ENCODE data around the gene DMXL2. TPM values are rescaled to one million over a fixed set of nuclear protein-coding genes. Genes with fewer than 3 reads are reported as not detected.

The DMXL2 gene
- total and polyA plus RNA-seq, 3 donors from 2014 or later, result 54.5 to 81.3 (median 64.4) TPM

DNA sequence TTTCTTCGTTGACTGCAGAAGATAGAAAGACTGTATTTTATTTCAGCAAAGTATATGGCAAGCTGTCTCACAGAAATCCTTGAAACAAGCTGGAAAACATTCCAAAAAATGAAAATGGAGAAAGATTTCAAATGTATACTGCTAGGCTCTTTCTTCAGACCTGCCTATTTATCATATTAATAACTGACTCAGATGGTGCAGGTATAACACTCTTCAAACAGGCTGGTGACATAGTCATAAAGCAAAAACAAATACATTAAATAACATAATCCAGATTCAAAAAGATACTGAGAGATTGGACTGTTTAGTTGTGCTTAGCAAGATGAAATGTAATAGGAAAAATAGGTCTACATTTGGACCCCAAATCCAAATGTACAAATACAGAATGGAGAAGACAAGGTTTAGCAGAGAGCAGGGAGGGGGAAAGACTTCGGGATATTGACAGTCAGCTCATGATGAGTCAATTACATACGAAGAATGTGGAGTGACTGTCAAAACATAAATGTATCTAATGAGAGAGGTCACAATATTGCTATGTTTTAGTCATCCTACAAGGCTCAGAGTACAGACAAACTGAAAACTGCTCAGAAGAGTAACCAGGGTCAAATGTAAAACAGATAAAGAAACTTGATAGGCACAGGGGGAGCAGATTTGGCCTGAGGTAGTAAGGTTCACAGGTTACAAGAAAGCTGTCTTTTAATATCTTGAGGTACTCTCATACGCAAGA is 88.7 kb downstream of the DMXL2 start:
- H3K4me1 ChIP-seq, result no peaks in the 10 kb centered on the region
- no peak overlapping the region for H3K27ac ChIP-seq
- TF ChIP-seq POLR2A (IDR thresholded peaks at IDR 0.05) (no peak), CTCF (IDR thresholded peaks at IDR 0.05) (no peak)
- H3K27me3 ChIP-seq, result no peaks in the 10 kb centered on the region
- intact Hi-C loops (cut with DNase I; ENCODE audit: low total_unique reads), result no loop called here
- no peaks in the 10 kb centered on the region for H3K9me3 ChIP-seq
- 90 to 94% methylated on average over 4 of the region's 4 CpGs for WGBS, 2 donors
- H3K36me3 ChIP-seq (ENCODE audit: low read depth, missing control alignments), result no peaks in the 10 kb centered on the region
- no peak overlapping the region for H3K4me3 ChIP-seq
- no peak for DNase-seq

- TF ChIP-seq CTCF (IDR thresholded peaks at IDR 0.05), result no peak
- no peak for TF ChIP-seq POLR2A (IDR thresholded peaks at IDR 0.05)
- Histone ChIP-seq H3K4me3 (no peak overlapping the region), H3K27me3 (no peaks in the 10 kb centered on the region), H3K4me1 (no peaks in the 10 kb centered on the region), H3K9me3 (no peaks in the 10 kb centered on the region), H3K27ac (no peak overlapping the region), H3K36me3 (ENCODE audit: low read depth, missing control alignments) (no peaks in the 10 kb centered on the region)
- 88 to 99% methylated on average over 5 of the region's 5 CpGs for WGBS, 2 donors
- intact Hi-C loops (cut with DNase I; ENCODE audit: low total_unique reads), result no loop called here
- no peak for DNase-seq
Observed at GRCh38 chr15:51526955-51527354, 95.6 kb downstream of the DMXL2 start.

DNA sequence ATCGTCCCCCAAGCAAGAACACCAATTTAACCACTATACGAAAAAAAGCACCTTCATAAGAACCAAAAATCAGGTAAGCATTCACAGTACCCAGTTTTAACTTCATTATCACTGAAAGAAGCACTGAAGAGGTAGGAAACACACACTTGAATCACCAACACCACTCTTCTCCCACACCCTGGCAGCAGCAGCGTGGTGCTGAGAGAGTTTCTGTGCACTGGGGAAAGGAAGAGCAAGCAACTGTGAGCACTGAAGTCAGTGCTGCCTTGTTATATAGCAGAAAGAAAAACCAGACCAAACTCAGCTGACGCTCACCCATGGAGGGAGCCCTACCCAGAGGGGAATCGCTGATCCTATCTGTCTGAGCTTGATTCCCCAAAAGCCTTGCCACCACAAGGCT is 98.2 kb downstream of the DMXL2 start:
- no peak for DNase-seq
- no peaks in the 10 kb centered on the region for H3K27me3 ChIP-seq
- H3K36me3 ChIP-seq (ENCODE audit: low read depth, missing control alignments), result no peaks in the 10 kb centered on the region
- H3K4me3 ChIP-seq, result no peak overlapping the region
- H3K4me1 ChIP-seq, result no peaks in the 10 kb centered on the region
- H3K27ac ChIP-seq, result no peak overlapping the region
- 95 to 97% methylated on average over 5 of the region's 5 CpGs for WGBS, 2 donors
- intact Hi-C loops (cut with DNase I; ENCODE audit: low total_unique reads), result no loop called here
- H3K9me3 ChIP-seq, result no peaks in the 10 kb centered on the region
- no peak for TF ChIP-seq CTCF (IDR thresholded peaks at IDR 0.05)
- TF ChIP-seq POLR2A (IDR thresholded peaks at IDR 0.05), result no peak

- 61% methylated on average over 1 of the region's 1 CpG for WGBS, 2 donors
Observed at GRCh38 chr15:51516291-51516690, 106.3 kb downstream of the DMXL2 start.

More at GRCh38 chr15:51516291-51516690, 106.3 kb downstream of the DMXL2 start:
- intact Hi-C loops (cut with DNase I; ENCODE audit: low total_unique reads), result no loop called here
- Histone ChIP-seq H3K36me3 (ENCODE audit: low read depth, missing control alignments) (no peaks in the 10 kb centered on the region), H3K4me1 (no peaks in the 10 kb centered on the region), H3K4me3 (no peak overlapping the region), H3K27ac (no peak overlapping the region), H3K9me3 (no peaks in the 10 kb centered on the region), H3K27me3 (no peaks in the 10 kb centered on the region)
- DNase-seq, result no peak
- no peak for TF ChIP-seq POLR2A (IDR thresholded peaks at IDR 0.05)
- no peak for TF ChIP-seq CTCF (IDR thresholded peaks at IDR 0.05)
